Measurements from ENCODE around the gene EPHX1.

Gene EPHX1

DNA sequence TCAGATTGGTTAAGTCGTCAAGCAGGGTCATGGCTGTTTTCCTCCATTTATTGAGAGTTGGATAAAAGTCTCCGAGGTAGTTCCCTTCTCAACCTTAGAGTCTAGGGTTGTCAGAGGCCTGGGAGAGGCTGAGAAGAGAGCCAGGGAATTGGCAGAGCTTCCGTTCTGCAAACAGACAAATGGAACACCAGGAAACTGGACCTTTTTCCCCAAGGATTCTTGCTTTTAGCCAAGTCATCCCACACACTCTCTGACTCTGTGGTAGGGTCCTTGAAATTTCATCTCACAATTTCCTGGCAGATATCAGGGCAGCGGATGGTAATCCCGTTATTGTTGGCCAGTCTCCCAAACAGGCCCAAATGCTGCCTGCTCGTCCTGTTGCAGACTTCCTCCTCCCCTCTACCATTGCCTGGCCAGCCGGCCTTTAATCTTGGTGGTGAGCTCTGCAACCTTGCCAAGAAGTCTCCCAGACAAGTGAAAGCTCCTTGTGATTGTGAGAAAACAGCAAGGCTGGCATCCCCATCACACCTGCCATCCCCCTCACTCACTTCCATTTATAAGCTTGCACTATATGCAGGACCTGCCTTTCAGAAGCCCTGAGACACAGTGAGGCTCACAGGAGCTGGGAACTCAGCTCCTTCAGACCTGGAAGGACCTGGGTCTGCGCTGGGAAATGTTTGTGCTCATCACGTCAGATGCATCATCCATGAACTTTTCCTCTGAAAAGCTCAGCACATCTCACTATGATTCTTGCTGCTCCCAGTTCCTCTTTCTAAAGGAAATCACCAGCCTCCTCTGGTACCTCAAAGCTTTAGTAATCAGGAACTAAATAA, 46.0 kb upstream of the EPHX1 start:
- Histone ChIP-seq H3K4ac (ENCODE audit: low read depth, low read length) (no peak overlapping the region), H3K9ac (ENCODE audit: low read length) (no peak overlapping the region), H4K5ac (ENCODE audit: low read length) (no peak overlapping the region), H3K56ac (ENCODE audit: low read length) (no peak overlapping the region), H2AK5ac (ENCODE audit: low read length) (no peak overlapping the region), H3K79me1 (ENCODE audit: low read length) (no peaks in the 10 kb centered on the region), H3K4me1 (ENCODE audit: control insufficient read depth, low read depth, low read length) (peaks cover 13% of the 10 kb centered on the region), H4K8ac (ENCODE audit: low read depth, low read length) (no peak overlapping the region), H3K23ac (ENCODE audit: low read length) (no peak overlapping the region), H3K27me3 (ENCODE audit: insufficient read depth, low read length, poor library complexity) (no peaks in the 10 kb centered on the region), H3K4me3 (ENCODE audit: low read length) (no peak overlapping the region), H3K27ac (ENCODE audit: low read depth, low read length) (no peak overlapping the region), H3K36me3 (ENCODE audit: control insufficient read depth, insufficient read depth, low read length) (no peaks in the 10 kb centered on the region), H2BK120ac (ENCODE audit: low read depth, low read length) (no peak overlapping the region), H2BK15ac (replicated peaks; ENCODE audit: low read depth) (no peak overlapping the region), H3K4me2 (ENCODE audit: low read length) (no peak overlapping the region), H3K79me2 (ENCODE audit: control insufficient read depth, insufficient read depth, low read length) (no peaks in the 10 kb centered on the region), H2BK5ac (ENCODE audit: low read length) (no peak overlapping the region), H3K18ac (ENCODE audit: low read length) (peak overlapping the region; percentile 11)
- WGBS (ENCODE audit: extremely low coverage, insufficient coverage, low lambda C conversion rate): no CpG with 5 or more reads among the region's 9 CpGs
- no peak for DNase-seq

DNA sequence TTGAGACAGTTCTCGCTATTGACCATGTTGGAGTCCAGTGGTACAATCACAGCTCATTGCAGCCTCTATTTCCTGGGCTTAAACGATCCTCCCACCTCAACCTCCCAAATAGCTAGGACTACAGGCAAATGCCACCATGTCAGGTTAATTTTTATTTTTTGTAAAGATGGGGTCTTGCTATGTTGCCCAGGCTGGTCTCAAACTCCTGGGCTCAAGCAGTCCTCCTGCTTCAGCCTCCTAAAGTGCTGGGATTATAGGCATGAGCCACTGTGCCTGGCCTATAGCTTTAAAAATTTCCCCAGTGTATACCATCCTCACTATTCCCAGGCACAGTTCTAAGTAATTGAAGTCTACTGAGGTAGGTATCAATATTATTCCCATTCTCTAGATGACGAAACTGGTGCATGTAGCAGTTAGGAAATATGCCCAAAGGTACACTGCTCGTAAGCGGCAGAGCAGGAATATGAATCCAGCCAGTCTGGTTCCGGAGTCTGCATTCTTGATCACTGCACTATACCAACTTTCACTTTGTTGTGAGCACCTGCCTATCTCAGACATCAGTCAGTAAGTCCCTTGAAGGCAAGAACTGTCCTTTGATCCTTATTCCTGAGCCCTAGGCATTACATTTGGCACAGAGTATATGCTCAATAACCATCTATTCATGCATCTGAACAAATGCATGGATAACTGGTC, 43.8 kb upstream of the EPHX1 start:
- no peaks in the 10 kb centered on the region for H3K27me3 ChIP-seq (ENCODE audit: insufficient read depth, low read length, poor library complexity)
- H4K5ac ChIP-seq (ENCODE audit: low read length): no peak overlapping the region
- H3K79me2 ChIP-seq (ENCODE audit: control insufficient read depth, insufficient read depth, low read length): no peaks in the 10 kb centered on the region
- no peak overlapping the region for H3K27ac ChIP-seq (ENCODE audit: low read depth, low read length)
- H3K79me1 ChIP-seq (ENCODE audit: low read length): no peaks in the 10 kb centered on the region
- no peak overlapping the region for H2BK15ac ChIP-seq (replicated peaks; ENCODE audit: low read depth)
- no peak overlapping the region for H3K9ac ChIP-seq (ENCODE audit: low read length)
- no peak overlapping the region for H3K18ac ChIP-seq (ENCODE audit: low read length)
- no peak overlapping the region for H3K4me3 ChIP-seq (ENCODE audit: low read length)
- H3K4ac ChIP-seq (ENCODE audit: low read depth, low read length): no peak overlapping the region
- WGBS (ENCODE audit: extremely low coverage, insufficient coverage, low lambda C conversion rate): no CpG with 5 or more reads among the region's 6 CpGs
- H2BK120ac ChIP-seq (ENCODE audit: low read depth, low read length): no peak overlapping the region
- H3K4me2 ChIP-seq (ENCODE audit: low read length): no peak overlapping the region
- peaks cover 21% of the 10 kb centered on the region for H3K4me1 ChIP-seq (ENCODE audit: control insufficient read depth, low read depth, low read length)
- no peak overlapping the region for H3K23ac ChIP-seq (ENCODE audit: low read length)
- no peak overlapping the region for H3K56ac ChIP-seq (ENCODE audit: low read length)
- DNase-seq: no peak
- no peak overlapping the region for H4K8ac ChIP-seq (ENCODE audit: low read depth, low read length)
- no peak overlapping the region for H2BK5ac ChIP-seq (ENCODE audit: low read length)
- no peak overlapping the region for H2AK5ac ChIP-seq (ENCODE audit: low read length)
- no peaks in the 10 kb centered on the region for H3K36me3 ChIP-seq (ENCODE audit: control insufficient read depth, insufficient read depth, low read length)

DNA sequence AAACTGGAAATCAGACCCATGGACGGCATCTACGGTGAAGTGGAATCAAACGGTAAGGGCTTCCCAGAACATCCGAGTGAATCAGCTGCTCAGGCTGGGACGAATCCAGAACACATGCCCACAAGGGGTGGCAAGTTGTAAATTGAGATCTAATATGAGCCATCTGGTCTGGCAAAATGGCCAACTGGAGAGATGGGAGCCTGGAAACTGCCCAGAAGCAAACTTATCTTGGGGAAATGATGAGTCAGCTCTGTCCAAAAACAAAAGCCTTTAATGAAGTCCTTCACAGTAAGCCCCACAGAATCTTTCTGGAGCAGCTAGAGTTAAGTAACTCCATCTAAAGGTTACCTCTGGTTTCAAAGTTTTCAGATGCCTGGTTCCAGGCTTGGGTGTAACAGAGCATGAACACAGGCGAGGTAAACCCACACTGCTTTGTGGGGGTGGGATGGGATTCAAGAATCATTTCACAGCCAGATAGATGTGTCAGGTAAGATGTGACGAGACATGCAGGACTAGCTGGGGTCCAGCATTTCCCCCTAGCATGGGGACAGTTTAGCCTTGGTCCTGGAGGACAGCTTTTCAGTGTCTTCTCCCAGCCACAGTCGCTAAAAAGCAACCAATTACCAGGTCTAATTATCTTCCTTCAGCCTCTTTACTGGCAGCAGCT, 42.8 kb upstream of the EPHX1 start:
- no peak for DNase-seq
- H3K27ac ChIP-seq (ENCODE audit: low read depth, low read length): no peak overlapping the region
- peaks cover 22% of the 10 kb centered on the region for H3K4me1 ChIP-seq (ENCODE audit: control insufficient read depth, low read depth, low read length)
- no peak overlapping the region for H3K9ac ChIP-seq (ENCODE audit: low read length)
- no peak overlapping the region for H3K4me3 ChIP-seq (ENCODE audit: low read length)
- peak overlapping the region; percentile 42 for H3K18ac ChIP-seq (ENCODE audit: low read length)
- no peaks in the 10 kb centered on the region for H3K36me3 ChIP-seq (ENCODE audit: control insufficient read depth, insufficient read depth, low read length)
- H3K4ac ChIP-seq (ENCODE audit: low read depth, low read length): peak overlapping the region; percentile 49
- H3K79me2 ChIP-seq (ENCODE audit: control insufficient read depth, insufficient read depth, low read length): no peaks in the 10 kb centered on the region
- no peak overlapping the region for H3K4me2 ChIP-seq (ENCODE audit: low read length)
- WGBS (ENCODE audit: extremely low coverage, insufficient coverage, low lambda C conversion rate): no CpG with 5 or more reads among the region's 8 CpGs
- peak overlapping the region; percentile 5 for H2BK15ac ChIP-seq (replicated peaks; ENCODE audit: low read depth)
- H4K8ac ChIP-seq (ENCODE audit: low read depth, low read length): no peak overlapping the region
- H4K5ac ChIP-seq (ENCODE audit: low read length): no peak overlapping the region
- H2BK120ac ChIP-seq (ENCODE audit: low read depth, low read length): no peak overlapping the region
- H2AK5ac ChIP-seq (ENCODE audit: low read length): no peak overlapping the region
- H2BK5ac ChIP-seq (ENCODE audit: low read length): no peak overlapping the region
- no peaks in the 10 kb centered on the region for H3K79me1 ChIP-seq (ENCODE audit: low read length)
- no peak overlapping the region for H3K23ac ChIP-seq (ENCODE audit: low read length)
- H3K27me3 ChIP-seq (ENCODE audit: insufficient read depth, low read length, poor library complexity): no peaks in the 10 kb centered on the region
- no peak overlapping the region for H3K56ac ChIP-seq (ENCODE audit: low read length)

DNA sequence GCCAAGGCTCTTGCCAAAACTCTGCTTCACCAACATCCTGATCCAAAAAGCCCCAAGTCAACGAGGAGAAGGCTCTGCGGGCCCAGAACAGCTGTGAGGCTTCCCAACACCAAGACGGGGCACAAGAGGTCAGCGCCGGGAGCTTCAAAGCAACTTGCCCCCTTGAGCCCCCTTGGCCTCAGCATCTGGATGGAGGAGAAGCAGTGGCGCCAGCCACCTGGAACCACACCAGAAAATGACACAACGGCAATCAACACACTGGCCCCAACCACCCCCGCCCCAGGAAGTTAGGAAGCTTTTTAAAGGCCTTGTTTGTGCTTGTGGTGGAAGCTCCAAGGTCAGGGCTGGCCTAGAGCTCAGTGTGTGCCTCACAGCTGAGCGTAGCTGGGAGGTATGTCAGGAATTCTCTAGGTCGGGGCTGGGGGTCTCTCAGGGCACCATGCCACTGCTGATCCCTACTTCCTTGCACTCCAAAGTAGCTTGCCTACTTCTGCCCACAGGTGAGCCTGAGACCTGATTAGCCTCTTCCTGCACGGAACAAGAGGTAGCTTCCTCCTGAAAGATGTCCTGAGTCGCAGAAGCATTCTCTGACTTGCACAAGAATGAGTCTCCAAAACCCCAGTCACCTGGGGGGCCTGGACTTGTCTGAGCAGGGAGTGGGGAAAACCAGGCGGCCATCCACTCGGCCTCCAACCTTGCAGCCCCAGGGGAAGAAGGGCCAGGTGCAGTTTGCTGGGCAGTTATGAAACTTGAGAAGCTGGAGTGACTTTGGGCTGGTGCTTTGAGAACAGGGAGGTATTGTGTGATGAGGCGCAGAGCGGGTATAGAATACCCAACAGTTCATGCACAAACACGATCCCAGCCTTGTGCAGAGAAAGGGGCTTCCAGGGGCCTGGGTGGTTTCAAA, 42.0 kb upstream of the EPHX1 start:
- peak; percentile 78 for DNase-seq
- no CpG with 5 or more reads among the region's 17 CpGs for WGBS (ENCODE audit: extremely low coverage, insufficient coverage, low lambda C conversion rate)
- no peak overlapping the region for H3K27ac ChIP-seq (ENCODE audit: low read depth, low read length)

DNA sequence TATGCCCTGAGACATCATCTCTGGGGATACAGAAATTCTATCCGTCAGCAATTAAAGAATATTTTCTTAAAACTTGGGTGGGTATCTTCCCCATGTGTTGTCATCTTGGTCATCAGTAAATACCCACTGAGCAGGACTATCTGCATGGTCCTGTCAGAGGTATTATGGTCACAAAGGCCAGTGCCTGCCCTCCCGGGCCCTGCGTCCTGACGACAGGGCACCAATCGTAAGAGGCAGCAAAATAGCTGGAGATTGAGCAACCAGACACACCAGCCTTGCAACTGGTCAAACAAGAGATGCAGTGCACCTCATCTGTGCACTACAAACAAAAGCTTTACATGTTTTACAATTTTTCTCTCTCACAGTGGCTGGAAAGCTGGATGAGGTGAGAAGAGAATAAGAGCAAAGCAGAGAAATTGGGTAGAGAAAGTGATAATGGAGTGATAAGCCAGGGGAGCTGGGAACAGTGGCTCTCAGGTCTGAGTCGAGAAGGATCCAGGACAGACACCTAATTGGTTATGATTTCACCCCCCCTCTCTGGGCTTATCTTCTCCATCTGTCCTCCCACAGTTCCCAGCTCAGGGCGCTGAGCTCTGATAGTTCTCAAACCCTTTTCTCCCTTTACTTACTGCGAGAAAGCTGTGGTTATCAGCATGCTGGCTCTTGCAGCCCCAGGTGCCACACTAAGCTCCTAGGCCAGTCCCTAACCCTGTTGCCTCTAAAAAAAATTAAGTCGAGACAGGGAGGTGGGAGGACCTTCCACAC, 41.1 kb upstream of the EPHX1 start:
- DNase-seq: peak; percentile 80
- no peak overlapping the region for H3K27ac ChIP-seq (ENCODE audit: low read depth, low read length)
- H3K27me3 ChIP-seq (ENCODE audit: insufficient read depth, low read length, poor library complexity): no peaks in the 10 kb centered on the region
- H3K4me3 ChIP-seq (ENCODE audit: low read length): no peak overlapping the region
- H4K8ac ChIP-seq (ENCODE audit: low read depth, low read length): no peak overlapping the region
- no peak overlapping the region for H3K9ac ChIP-seq (ENCODE audit: low read length)
- no peak overlapping the region for H3K56ac ChIP-seq (ENCODE audit: low read length)
- H2BK120ac ChIP-seq (ENCODE audit: low read depth, low read length): no peak overlapping the region
- WGBS (ENCODE audit: extremely low coverage, insufficient coverage, low lambda C conversion rate): no CpG with 5 or more reads among the region's 9 CpGs
- no peak overlapping the region for H3K18ac ChIP-seq (ENCODE audit: low read length)
- H3K79me1 ChIP-seq (ENCODE audit: low read length): no peaks in the 10 kb centered on the region
- H2AK5ac ChIP-seq (ENCODE audit: low read length): no peak overlapping the region
- H3K4ac ChIP-seq (ENCODE audit: low read depth, low read length): no peak overlapping the region
- no peak overlapping the region for H3K4me2 ChIP-seq (ENCODE audit: low read length)
- no peak overlapping the region for H4K5ac ChIP-seq (ENCODE audit: low read length)
- H3K79me2 ChIP-seq (ENCODE audit: control insufficient read depth, insufficient read depth, low read length): no peaks in the 10 kb centered on the region
- peaks cover 25% of the 10 kb centered on the region for H3K4me1 ChIP-seq (ENCODE audit: control insufficient read depth, low read depth, low read length)
- no peak overlapping the region for H2BK5ac ChIP-seq (ENCODE audit: low read length)
- no peak overlapping the region for H3K23ac ChIP-seq (ENCODE audit: low read length)
- no peak overlapping the region for H2BK15ac ChIP-seq (replicated peaks; ENCODE audit: low read depth)
- no peaks in the 10 kb centered on the region for H3K36me3 ChIP-seq (ENCODE audit: control insufficient read depth, insufficient read depth, low read length)

More for the DNA sequence above, 42.0 kb upstream of the EPHX1 start:
- H3K4ac ChIP-seq (ENCODE audit: low read depth, low read length): peak overlapping the region; percentile 49
- H3K4me3 ChIP-seq (ENCODE audit: low read length): no peak overlapping the region
- no peak overlapping the region for H3K56ac ChIP-seq (ENCODE audit: low read length)
- H3K79me1 ChIP-seq (ENCODE audit: low read length): no peaks in the 10 kb centered on the region
- no peak overlapping the region for H4K8ac ChIP-seq (ENCODE audit: low read depth, low read length)
- peaks cover 24% of the 10 kb centered on the region for H3K4me1 ChIP-seq (ENCODE audit: control insufficient read depth, low read depth, low read length)
- peak overlapping the region; percentile 5 for H2BK15ac ChIP-seq (replicated peaks; ENCODE audit: low read depth)
- no peak overlapping the region for H3K23ac ChIP-seq (ENCODE audit: low read length)
- no peak overlapping the region for H2BK5ac ChIP-seq (ENCODE audit: low read length)
- peak overlapping the region; percentile 42 for H3K18ac ChIP-seq (ENCODE audit: low read length)
- H3K27me3 ChIP-seq (ENCODE audit: insufficient read depth, low read length, poor library complexity): no peaks in the 10 kb centered on the region
- H3K79me2 ChIP-seq (ENCODE audit: control insufficient read depth, insufficient read depth, low read length): no peaks in the 10 kb centered on the region
- no peak overlapping the region for H4K5ac ChIP-seq (ENCODE audit: low read length)
- H2AK5ac ChIP-seq (ENCODE audit: low read length): no peak overlapping the region
- H2BK120ac ChIP-seq (ENCODE audit: low read depth, low read length): no peak overlapping the region
- H3K9ac ChIP-seq (ENCODE audit: low read length): no peak overlapping the region
- H3K36me3 ChIP-seq (ENCODE audit: control insufficient read depth, insufficient read depth, low read length): no peaks in the 10 kb centered on the region
- no peak overlapping the region for H3K4me2 ChIP-seq (ENCODE audit: low read length)

Data from mesendoderm (in vitro differentiated cells).